BLaER1 (cell line): ENCODE measurements around the gene LPCAT4.
A peak's percentile ranks its signal among the peaks of the same experiment; 100 is the strongest.
"Not testable (repeated sequence)": the region's sequence is repeated elsewhere in the genome, so short reads cannot be mapped to it uniquely, and the experiment has no call there.

Experiments used
- H3K27ac ChIP-seq: shearing (Covaris generic); formaldehyde crosslinking; 2 replicates; pipeline ENCODE4 v1.8.1; 2022
- H3K27me3 ChIP-seq: shearing (Covaris generic); formaldehyde crosslinking; 2 replicates; pipeline ENCODE4 v1.8.1; 2022
- H3K36me3 ChIP-seq: shearing (Covaris generic); formaldehyde crosslinking; 2 replicates; pipeline ENCODE4 v1.8.1; 2022
- H3K4me1 ChIP-seq: shearing (Covaris generic); formaldehyde crosslinking; 2 replicates; pipeline ENCODE4 v1.8.1; 2022
- H3K4me2 ChIP-seq: shearing (Covaris generic); formaldehyde crosslinking; 2 replicates; pipeline ENCODE4 v1.8.1; 2022
- H3K4me3 ChIP-seq: shearing (Covaris generic); formaldehyde crosslinking; 2 replicates; pipeline ENCODE4 v1.8.1; 2022
- H3K9ac ChIP-seq: shearing (Covaris generic); formaldehyde crosslinking; 2 replicates; pipeline ENCODE4 v1.8.1; 2022
- H3K9me3 ChIP-seq: shearing (Covaris generic); formaldehyde crosslinking; 2 replicates; pipeline ENCODE4 v1.8.1; 2022
- H4K20me1 ChIP-seq: shearing (Covaris generic); formaldehyde crosslinking; 2 replicates; pipeline ENCODE4 v1.8.1; 2022
- Cebpa-rat ChIP-seq: shearing (Covaris generic); IDR thresholded peaks from 2 replicates; pipeline ENCODE4 v1.8.1; 2022

LPCAT4 gene

GRCh38 chr15:34349769-34350168, 17.2 kb downstream of the LPCAT4 start:
- H3K4me2 ChIP-seq = no peak overlapping the region
- no peaks in the 10 kb centered on the region for H3K27me3 ChIP-seq
- H4K20me1 ChIP-seq = no peaks in the 10 kb centered on the region
- H3K27ac ChIP-seq = no peak overlapping the region
- H3K36me3 ChIP-seq = peaks cover 15% of the 10 kb centered on the region
- no peak overlapping the region for H3K4me3 ChIP-seq
- TF ChIP-seq Cebpa-rat = no peak
- no peak overlapping the region for H3K9ac ChIP-seq
- no peaks in the 10 kb centered on the region for H3K4me1 ChIP-seq
- no peaks in the 10 kb centered on the region for H3K9me3 ChIP-seq

- H4K20me1 ChIP-seq = no peaks in the 10 kb centered on the region
- H3K4me2 ChIP-seq = no peak overlapping the region
- H3K36me3 ChIP-seq = 0 out of 2 replicates have a peak, but pooled peaks cover 7% of the 10 kb centered on the region
- H3K27ac ChIP-seq = no peak overlapping the region
- no peaks in the 10 kb centered on the region for H3K27me3 ChIP-seq
- no peak for TF ChIP-seq Cebpa-rat
- no peak overlapping the region for H3K4me3 ChIP-seq
- no peak overlapping the region for H3K9ac ChIP-seq
- H3K4me1 ChIP-seq = no peaks in the 10 kb centered on the region
- H3K9me3 ChIP-seq = no peaks in the 10 kb centered on the region
Measured at GRCh38 chr15:34348735-34349300, 18.2 kb downstream of the LPCAT4 start.

GRCh38 chr15:34347951-34348638, 18.9 kb downstream of the LPCAT4 start:
- no peaks in the 10 kb centered on the region for H3K36me3 ChIP-seq
- H3K9me3 ChIP-seq = no peaks in the 10 kb centered on the region
- no peak overlapping the region for H3K4me2 ChIP-seq
- no peak overlapping the region for H3K4me3 ChIP-seq
- H3K9ac ChIP-seq = no peak overlapping the region
- TF ChIP-seq Cebpa-rat = no peak
- H3K27ac ChIP-seq = no peak overlapping the region
- H3K27me3 ChIP-seq = no peaks in the 10 kb centered on the region
- H3K4me1 ChIP-seq = no peaks in the 10 kb centered on the region
- H4K20me1 ChIP-seq = no peaks in the 10 kb centered on the region

- Histone ChIP-seq H3K27me3 (no peaks in the 10 kb centered on the region), H4K20me1 (no peaks in the 10 kb centered on the region), H3K4me1 (peaks cover 43% of the 10 kb centered on the region), H3K4me2 (peak within 1 kb of the TSS; percentile 95), H3K27ac (peak within 1 kb of the TSS; percentile 93), H3K4me3 (peak within 1 kb of the TSS; percentile 85), H3K9me3 (no peaks in the 10 kb centered on the region), H3K9ac (peak within 1 kb of the TSS; percentile 88), H3K36me3 (peaks cover 20% of the 10 kb centered on the region)
- TF ChIP-seq Cebpa-rat = no peak
Measured at GRCh38 chr15:34342737-34343575, 24.0 kb downstream of the LPCAT4 start, which contains the start of the genes NOP10 and NUTM1. Gene NOP10, minus strand, starts transcription at chr15:34343136. Its CDS starts 63 bp downstream, at chr15:34343073. Gene NUTM1, plus strand, starts transcription at chr15:34343315. Its CDS starts 382 bp downstream, at chr15:34343697.

- not testable (repeated sequence) for H3K9me3 ChIP-seq
- H3K27ac ChIP-seq = peak overlapping the region; percentile 93
Measured at GRCh38 chr15:34342213-34342736, 24.7 kb downstream of the LPCAT4 start.

GRCh38 chr15:34341381-34342212, 25.4 kb downstream of the LPCAT4 start:
- no peaks in the 10 kb centered on the region for H4K20me1 ChIP-seq
- H3K4me2 ChIP-seq = peak overlapping the region; percentile 95
- no peak for TF ChIP-seq Cebpa-rat
- H3K4me3 ChIP-seq = peak overlapping the region; percentile 85
- H3K9ac ChIP-seq = peak overlapping the region; percentile 88; the same call in 1 of the 2 replicates
- H3K9me3 ChIP-seq = no peaks in the 10 kb centered on the region
- 0 out of 2 replicates have a peak overlapping the region, but pooled peaks have one; percentile 93 for H3K27ac ChIP-seq
- H3K36me3 ChIP-seq = peaks cover 20% of the 10 kb centered on the region
- H3K4me1 ChIP-seq = peaks cover 49% of the 10 kb centered on the region
- no peaks in the 10 kb centered on the region for H3K27me3 ChIP-seq

More at GRCh38 chr15:34342213-34342736, 24.7 kb downstream of the LPCAT4 start:
- Histone ChIP-seq H3K36me3 (peaks cover 20% of the 10 kb centered on the region), H3K4me2 (peak overlapping the region; percentile 95), H3K4me3 (peak overlapping the region; percentile 85), H3K4me1 (peaks cover 43% of the 10 kb centered on the region), H3K9ac (peak overlapping the region; percentile 88)
- not testable (repeated sequence) for H3K27me3 ChIP-seq, H4K20me1 ChIP-seq

- TF ChIP-seq Cebpa-rat = no peak
- Histone ChIP-seq H3K36me3 (peaks cover 20% of the 10 kb centered on the region), H3K4me1 (peaks cover 66% of the 10 kb centered on the region), H3K9ac (no peak overlapping the region), H3K9me3 (no peaks in the 10 kb centered on the region), H3K4me3 (no peak overlapping the region), H3K27ac (no peak overlapping the region), H3K27me3 (no peaks in the 10 kb centered on the region), H3K4me2 (peak overlapping the region; percentile 95), H4K20me1 (no peaks in the 10 kb centered on the region)
Measured at GRCh38 chr15:34339946-34340345, 27.1 kb downstream of the LPCAT4 start.

GRCh38 chr15:34338347-34338746, 28.6 kb downstream of the LPCAT4 start:
- Histone ChIP-seq H3K36me3 (peaks cover 20% of the 10 kb centered on the region), H3K4me1 (peaks cover 82% of the 10 kb centered on the region), H3K27me3 (no peaks in the 10 kb centered on the region), H3K9me3 (no peaks in the 10 kb centered on the region), H3K9ac (peak overlapping the region; percentile 84), H3K4me2 (peak overlapping the region; percentile 95), H4K20me1 (no peaks in the 10 kb centered on the region), H3K27ac (peak overlapping the region; percentile 90), H3K4me3 (peak overlapping the region; percentile 86)
- TF ChIP-seq Cebpa-rat = no peak
